OCI-LY1 (cell line): ENCODE data around the gene EZH2.

Source experiments
- H2AFZ ChIP-seq: fragments of 200-600 bp; sonication (generic), shearing (Covaris generic); 2 replicates; pipeline ENCODE4 v1.6.0; 2014; ENCODE audit warnings: antibody characterized with exemption, mild to moderate bottlenecking, low read length
- H3F3A ChIP-seq: fragments of 200-600 bp; sonication (generic), shearing (Covaris generic); 2 replicates; pipeline ENCODE4 v1.6.0; 2014; ENCODE audit warnings: mild to moderate bottlenecking, antibody characterized with exemption, low read length, moderate library complexity; ENCODE audit not compliant: insufficient read depth
- H3K27ac ChIP-seq: fragments of 200-600 bp; sonication (generic); 2 replicates; pipeline ENCODE4 v1.5.1; 2014; ENCODE audit warnings: low read length, mixed run types, mild to moderate bottlenecking, low read depth; ENCODE audit not compliant: poor library complexity, severe bottlenecking
- H3K27me3 ChIP-seq: fragments of 200-600 bp; sonication (generic); 2 replicates; pipeline ENCODE4 v1.6.0; 2014; ENCODE audit warnings: antibody characterized with exemption, mild to moderate bottlenecking, low read length, moderate library complexity; ENCODE audit not compliant: insufficient read depth
- H3K36me3 ChIP-seq: fragments of 200-600 bp; sonication (generic); 2 replicates; pipeline ENCODE4 v1.6.1; 2014; ENCODE audit warnings: mild to moderate bottlenecking, antibody characterized with exemption, low read length, moderate library complexity, mixed read lengths; ENCODE audit not compliant: insufficient read depth
- H3K4me1 ChIP-seq: fragments of 200-600 bp; sonication (generic); 2 replicates; pipeline ENCODE4 v1.5.1; 2014; ENCODE audit warnings: mild to moderate bottlenecking, low read length, moderate library complexity; ENCODE audit not compliant: insufficient read depth, severe bottlenecking
- H3K4me2 ChIP-seq: fragments of 200-600 bp; sonication (generic), shearing (Covaris generic); 2 replicates; pipeline ENCODE4 v1.6.1; 2014; ENCODE audit warnings: low read length
- H3K4me3 ChIP-seq: fragments of 200-600 bp; sonication (generic); 2 replicates; pipeline ENCODE4 v1.5.1; 2014; ENCODE audit warnings: low read length, low read depth, mild to moderate bottlenecking, mixed read lengths; ENCODE audit not compliant: poor library complexity, severe bottlenecking
- H3K79me2 ChIP-seq: fragments of 200-600 bp; shearing (Covaris generic); 2 replicates; pipeline ENCODE4 v1.6.1; 2016; ENCODE audit warnings: mixed run types, low read length, mixed read lengths; ENCODE audit not compliant: insufficient read depth
- H3K9ac ChIP-seq: fragments of 200-600 bp; sonication (generic), shearing (Covaris generic); 2 replicates; pipeline ENCODE4 v1.6.1; 2014; ENCODE audit warnings: mild to moderate bottlenecking, low read length, mixed read lengths
- H3K9me2 ChIP-seq: fragments of 200-600 bp; sonication (generic), shearing (Covaris generic); 2 replicates; pipeline ENCODE4 v1.6.1; 2014; ENCODE audit warnings: low read depth, mild to moderate bottlenecking, low read length, mixed read lengths
- H3K9me3 ChIP-seq: fragments of 200-600 bp; shearing (Covaris generic); 2 replicates; pipeline ENCODE4 v1.6.1; 2014; ENCODE audit warnings: low read length, mixed read lengths
- H4K20me1 ChIP-seq: fragments of 200-600 bp; sonication (generic), shearing (Covaris generic); 2 replicates; pipeline ENCODE4 v1.6.0; 2016; ENCODE audit warnings: mild to moderate bottlenecking, low read length; ENCODE audit not compliant: insufficient read depth
- EZH2 ChIP-seq: fragments of 200-600 bp; sonication (generic), shearing (Covaris generic); IDR thresholded peaks from 2 replicates; pipeline ENCODE4 v1.8.0; 2017; ENCODE audit warnings: borderline replicate concordance, mixed run types, mild to moderate bottlenecking, antibody characterized with exemption, low read length, moderate library complexity, mixed read lengths
- TF ChIP-seq, protein P1 (sequence below): fragments of 200-600 bp; sonication (generic), shearing (Covaris generic); IDR thresholded peaks from 2 replicates; pipeline ENCODE4 v1.5.1; 2017; ENCODE audit warnings: mild to moderate bottlenecking, antibody characterized with exemption, low read length, moderate library complexity, mixed read lengths

The EZH2 gene

DNA sequence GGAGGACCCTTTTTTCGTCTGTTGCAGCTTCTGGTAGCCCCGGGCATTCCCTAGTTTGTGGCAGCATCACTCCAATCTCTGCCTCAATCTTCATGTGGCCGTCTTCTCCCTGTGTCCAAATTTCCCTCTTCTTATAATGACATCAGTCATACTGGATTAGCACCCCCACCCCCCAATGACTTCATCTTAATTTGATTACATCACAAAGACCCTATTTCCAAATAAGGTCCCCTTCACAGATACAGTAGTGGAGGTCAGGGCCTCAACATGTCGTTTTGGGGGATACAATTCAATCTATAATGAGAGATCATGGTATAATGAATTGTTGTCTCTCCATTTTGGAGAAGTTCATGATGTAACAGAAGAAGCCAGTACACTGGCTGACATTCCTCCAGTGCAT, 28.1 kb upstream of the EZH2 start:
- H3F3A ChIP-seq: no peaks in the 10 kb centered on the region
- H3K36me3 ChIP-seq: no peaks in the 10 kb centered on the region
- no peak overlapping the region for H3K4me2 ChIP-seq
- H3K9me2 ChIP-seq: no peaks in the 10 kb centered on the region
- H3K4me3 ChIP-seq: no peak overlapping the region
- peaks cover 8% of the 10 kb centered on the region for H3K4me1 ChIP-seq
- H3K9ac ChIP-seq: no peak overlapping the region
- H2AFZ ChIP-seq: no peak overlapping the region
- no peaks in the 10 kb centered on the region for H3K9me3 ChIP-seq
- H3K27me3 ChIP-seq: no peaks in the 10 kb centered on the region
- H3K79me2 ChIP-seq: no peaks in the 10 kb centered on the region
- no peak overlapping the region for H3K27ac ChIP-seq
- no peaks in the 10 kb centered on the region for H4K20me1 ChIP-seq
- TF ChIP-seq EZH2: no peak
- TF ChIP-seq, protein P1, sequence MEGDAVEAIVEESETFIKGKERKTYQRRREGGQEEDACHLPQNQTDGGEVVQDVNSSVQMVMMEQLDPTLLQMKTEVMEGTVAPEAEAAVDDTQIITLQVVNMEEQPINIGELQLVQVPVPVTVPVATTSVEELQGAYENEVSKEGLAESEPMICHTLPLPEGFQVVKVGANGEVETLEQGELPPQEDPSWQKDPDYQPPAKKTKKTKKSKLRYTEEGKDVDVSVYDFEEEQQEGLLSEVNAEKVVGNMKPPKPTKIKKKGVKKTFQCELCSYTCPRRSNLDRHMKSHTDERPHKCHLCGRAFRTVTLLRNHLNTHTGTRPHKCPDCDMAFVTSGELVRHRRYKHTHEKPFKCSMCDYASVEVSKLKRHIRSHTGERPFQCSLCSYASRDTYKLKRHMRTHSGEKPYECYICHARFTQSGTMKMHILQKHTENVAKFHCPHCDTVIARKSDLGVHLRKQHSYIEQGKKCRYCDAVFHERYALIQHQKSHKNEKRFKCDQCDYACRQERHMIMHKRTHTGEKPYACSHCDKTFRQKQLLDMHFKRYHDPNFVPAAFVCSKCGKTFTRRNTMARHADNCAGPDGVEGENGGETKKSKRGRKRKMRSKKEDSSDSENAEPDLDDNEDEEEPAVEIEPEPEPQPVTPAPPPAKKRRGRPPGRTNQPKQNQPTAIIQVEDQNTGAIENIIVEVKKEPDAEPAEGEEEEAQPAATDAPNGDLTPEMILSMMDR: no peak

DNA sequence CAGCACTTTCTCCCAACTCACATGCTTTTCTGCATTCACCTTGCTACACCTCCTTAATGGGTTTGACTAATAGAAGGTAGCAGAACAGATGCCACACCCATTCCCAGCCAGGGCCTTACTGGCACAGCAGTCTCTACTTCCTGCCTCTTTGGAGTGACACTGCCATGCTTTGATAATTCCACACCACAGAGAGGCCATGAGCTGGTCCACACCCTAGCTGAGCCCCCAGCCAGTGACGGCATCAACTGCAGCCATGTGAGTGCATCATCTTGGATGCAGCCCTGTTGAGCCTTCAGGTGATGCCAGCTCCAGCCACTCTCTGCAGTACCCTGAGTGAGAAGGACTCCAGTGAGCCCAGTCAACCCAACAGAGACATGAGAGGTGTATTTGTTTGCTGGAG, 27.5 kb upstream of the EZH2 start:
- Histone ChIP-seq H3K79me2 (no peaks in the 10 kb centered on the region), H3K4me1 (peaks cover 8% of the 10 kb centered on the region), H3K9me2 (no peaks in the 10 kb centered on the region), H3K9me3 (no peaks in the 10 kb centered on the region), H3K4me2 (no peak overlapping the region), H3K4me3 (no peak overlapping the region), H3K27me3 (no peaks in the 10 kb centered on the region), H4K20me1 (no peaks in the 10 kb centered on the region), H3K27ac (no peak overlapping the region), H3K9ac (no peak overlapping the region), H3K36me3 (no peaks in the 10 kb centered on the region), H3F3A (no peaks in the 10 kb centered on the region), H2AFZ (no peak overlapping the region)
- TF ChIP-seq, protein P1: no peak
- no peak for TF ChIP-seq EZH2

DNA sequence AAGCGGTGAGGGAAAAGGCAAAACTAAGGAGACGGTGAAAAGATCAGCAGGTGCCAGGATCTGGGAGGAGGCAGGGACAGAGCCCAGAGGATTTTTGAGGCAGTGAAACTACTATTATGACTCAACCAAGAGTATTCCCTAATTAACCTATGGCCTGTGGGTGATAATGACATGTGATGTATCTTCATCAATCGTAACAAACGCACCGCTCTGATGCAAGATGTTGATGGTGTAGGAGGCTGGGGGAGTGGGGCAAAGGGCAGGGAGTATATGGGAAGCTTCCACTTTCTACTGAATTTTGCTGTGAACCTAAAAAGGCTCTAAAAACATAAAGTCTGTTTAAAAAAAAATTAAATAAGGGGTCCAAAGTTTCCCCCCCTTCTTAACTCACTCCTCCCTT, 25.5 kb upstream of the EZH2 start:
- H3K4me2 ChIP-seq: no peak overlapping the region
- no peak overlapping the region for H3K4me3 ChIP-seq
- no peak overlapping the region for H3K27ac ChIP-seq
- H3K79me2 ChIP-seq: no peaks in the 10 kb centered on the region
- H3K9me2 ChIP-seq: no peaks in the 10 kb centered on the region
- no peak for TF ChIP-seq EZH2
- TF ChIP-seq, protein P1: no peak
- H2AFZ ChIP-seq: no peak overlapping the region
- H3K27me3 ChIP-seq: no peaks in the 10 kb centered on the region
- H3K4me1 ChIP-seq: no peaks in the 10 kb centered on the region
- H3K9me3 ChIP-seq: no peaks in the 10 kb centered on the region
- H4K20me1 ChIP-seq: no peaks in the 10 kb centered on the region
- no peaks in the 10 kb centered on the region for H3F3A ChIP-seq
- no peaks in the 10 kb centered on the region for H3K36me3 ChIP-seq
- no peak overlapping the region for H3K9ac ChIP-seq
